RWPE2 (cell line): Measurements from ENCODE around the gene WIPF2.
A peak's percentile ranks its signal among the peaks of the same experiment; 100 is the strongest.

Source experiments
- ATAC-seq: fragments of 200-7000 bp; cut with Tn5 transposase; 3 replicates; pipeline ENCODE4 v1.9.1; 2021; ENCODE audit warnings: low read depth
- DNase-seq: peaks from one replicate; pipeline ENCODE4 v3.0.0-alpha.2; 2020; ENCODE audit warnings: low spot score
- H3K27ac ChIP-seq: fragments of 450-650 bp; 2 replicates; pipeline ENCODE4 v1.5.1; 2017; ENCODE audit warnings: mild to moderate bottlenecking; ENCODE audit not compliant: poor library complexity, severe bottlenecking
- H3K27me3 ChIP-seq: fragments of 250-450 bp; sonication (Bioruptor Pico); 2 replicates; pipeline ENCODE4 v1.5.1; 2021; ENCODE audit warnings: mild to moderate bottlenecking, moderate library complexity; ENCODE audit not compliant: insufficient read depth, poor library complexity, severe bottlenecking
- H3K36me3 ChIP-seq: fragments of 250-450 bp; sonication (Bioruptor Pico); 2 replicates; pipeline ENCODE4 v1.5.1; 2020; ENCODE audit warnings: low read depth, mild to moderate bottlenecking, moderate library complexity
- H3K4me1 ChIP-seq: fragments of 250-450 bp; sonication (Bioruptor Pico); 2 replicates; pipeline ENCODE4 v1.5.1; 2021; ENCODE audit warnings: mild to moderate bottlenecking, moderate library complexity; ENCODE audit not compliant: insufficient read depth, poor library complexity, severe bottlenecking
- H3K4me3 ChIP-seq: fragments of 250-450 bp; sonication (Bioruptor Pico); 2 replicates; pipeline ENCODE4 v1.5.1; 2021; ENCODE audit warnings: mild to moderate bottlenecking, moderate library complexity; ENCODE audit not compliant: severe bottlenecking
- H3K9me3 ChIP-seq: fragments of 250-450 bp; sonication (Bioruptor Pico); 2 replicates; pipeline ENCODE4 v1.5.1; 2021; ENCODE audit warnings: mild to moderate bottlenecking, moderate library complexity; ENCODE audit not compliant: severe bottlenecking
- CTCF ChIP-seq: fragments of 450-650 bp; IDR thresholded peaks from one replicate; pipeline ENCODE4 v1.5.1; 2017; ENCODE audit warnings: mild to moderate bottlenecking, moderate library complexity; ENCODE audit not compliant: poor library complexity, severe bottlenecking

Gene WIPF2

GRCh38 chr17:40218740-40219593 lies at the start of gene WIPF2:
WIPF2 (plus strand) TSS chr17:40219304; CDS start chr17:40256460, 37,156 bp downstream.
- peak; percentile 93 for DNase-seq

GRCh38 chr17:40170325-40170724 lies 48.8 kb upstream of the WIPF2 start:
- H3K9me3 ChIP-seq = no peaks in the 10 kb centered on the region
- DNase-seq (no peak), ATAC-seq (no peak)
- no peaks in the 10 kb centered on the region for H3K27me3 ChIP-seq
- H3K27ac ChIP-seq = no peak overlapping the region
- H3K4me1 ChIP-seq = no peaks in the 10 kb centered on the region
- no peak overlapping the region for H3K4me3 ChIP-seq
- peaks cover 68% of the 10 kb centered on the region for H3K36me3 ChIP-seq
- TF ChIP-seq CTCF = no peak

More at GRCh38 chr17:40218740-40219593, at the start of gene WIPF2:
- Histone ChIP-seq H3K36me3 (no peaks in the 10 kb centered on the region), H3K27ac (peak within 1 kb of the TSS; percentile 69), H3K9me3 (no peaks in the 10 kb centered on the region), H3K27me3 (no peaks in the 10 kb centered on the region), H3K4me3 (peak within 1 kb of the TSS; percentile 52), H3K4me1 (no peaks in the 10 kb centered on the region)
- peak; percentile 93 for ATAC-seq
- peak; percentile 21 for TF ChIP-seq CTCF

GRCh38 chr17:40171750-40172149 lies 47.4 kb upstream of the WIPF2 start:
- no peaks in the 10 kb centered on the region for H3K9me3 ChIP-seq
- DNase-seq = no peak
- peaks cover 13% of the 10 kb centered on the region for H3K4me1 ChIP-seq
- no peaks in the 10 kb centered on the region for H3K27me3 ChIP-seq
- H3K36me3 ChIP-seq = peaks cover 54% of the 10 kb centered on the region
- no peak overlapping the region for H3K4me3 ChIP-seq
- no peak overlapping the region for H3K27ac ChIP-seq
- no peak for TF ChIP-seq CTCF
- ATAC-seq = no peak

- Histone ChIP-seq H3K27me3 (no peaks in the 10 kb centered on the region), H3K4me3 (no peak overlapping the region), H3K4me1 (peaks cover 17% of the 10 kb centered on the region), H3K36me3 (peaks cover 41% of the 10 kb centered on the region), H3K27ac (no peak overlapping the region), H3K9me3 (no peaks in the 10 kb centered on the region)
- ATAC-seq = no peak
- no peak for DNase-seq
- TF ChIP-seq CTCF = no peak
Observed at GRCh38 chr17:40173091-40173777, 45.9 kb upstream of the WIPF2 start.

- peaks cover 17% of the 10 kb centered on the region for H3K4me1 ChIP-seq
- no peak overlapping the region for H3K4me3 ChIP-seq
- ATAC-seq (no peak), DNase-seq (no peak)
- H3K36me3 ChIP-seq = peaks cover 36% of the 10 kb centered on the region
- H3K9me3 ChIP-seq = no peaks in the 10 kb centered on the region
- no peak overlapping the region for H3K27ac ChIP-seq
- TF ChIP-seq CTCF = no peak
- H3K27me3 ChIP-seq = no peaks in the 10 kb centered on the region
Observed at GRCh38 chr17:40173778-40174135, 45.3 kb upstream of the WIPF2 start.
